Stromal cell of bone marrow (primary cell): ENCODE measurements around the gene COL4A6.

ENCODE experiments used
- DNase-seq: peaks from one replicate; pipeline ENCODE4 v3.0.0-alpha.2; 2012; ENCODE audit warnings: low read depth

The COL4A6 gene

GRCh38 chrX:108270739-108271396, 167.4 kb downstream of the COL4A6 start:
- DNase-seq: no peak

- no peak for DNase-seq
These were observed 167.9 kb downstream of the COL4A6 start for GRCh38 chrX:108270280-108270679.

GRCh38 chrX:108268434-108269080, 169.7 kb downstream of the COL4A6 start:
- DNase-seq: no peak

GRCh38 chrX:108267557-108267956, 170.7 kb downstream of the COL4A6 start:
- no peak for DNase-seq

- DNase-seq: no peak
These were observed 173.8 kb downstream of the COL4A6 start for GRCh38 chrX:108264376-108264775.

GRCh38 chrX:108261549-108262203, 176.5 kb downstream of the COL4A6 start:
- DNase-seq: no peak

- DNase-seq: no peak
These were observed 180.7 kb downstream of the COL4A6 start for GRCh38 chrX:108257556-108257955.

- DNase-seq: no peak
These were observed 183.6 kb downstream of the COL4A6 start for GRCh38 chrX:108254636-108255035.

GRCh38 chrX:108250654-108251579, 187.3 kb downstream of the COL4A6 start:
- DNase-seq: no peak

GRCh38 chrX:108246304-108246954, 191.8 kb downstream of the COL4A6 start:
- DNase-seq: no peak

- DNase-seq: no peak
These were observed 192.8 kb downstream of the COL4A6 start for GRCh38 chrX:108245462-108245861.

GRCh38 chrX:108235986-108236385, 202.2 kb downstream of the COL4A6 start:
- DNase-seq: no peak

GRCh38 chrX:108230574-108230973, 207.6 kb downstream of the COL4A6 start:
- DNase-seq: no peak

- no peak for DNase-seq
These were observed 213.2 kb downstream of the COL4A6 start for GRCh38 chrX:108224727-108225621.

GRCh38 chrX:108224218-108224617, 214.0 kb downstream of the COL4A6 start:
- DNase-seq: no peak

GRCh38 chrX:108223585-108223984, 214.6 kb downstream of the COL4A6 start:
- DNase-seq: no peak

GRCh38 chrX:108221301-108221864, 216.8 kb downstream of the COL4A6 start:
- DNase-seq: no peak

- DNase-seq: no peak
These were observed 218.1 kb downstream of the COL4A6 start for GRCh38 chrX:108219949-108220601.

GRCh38 chrX:108217876-108218275, 220.3 kb downstream of the COL4A6 start:
- no peak for DNase-seq
